OCI-LY1 (cell line): ENCODE results near the gene PLXDC1.

Experiments used
- EZH2 ChIP-seq: fragments of 200-600 bp; sonication (generic), shearing (Covaris generic); IDR thresholded peaks from 2 replicates; pipeline ENCODE4 v1.8.0; 2017; ENCODE audit warnings: borderline replicate concordance, mixed run types, mild to moderate bottlenecking, antibody characterized with exemption, low read length, moderate library complexity, mixed read lengths
- TF ChIP-seq, protein P1 (sequence below): fragments of 200-600 bp; sonication (generic), shearing (Covaris generic); IDR thresholded peaks from 2 replicates; pipeline ENCODE4 v1.5.1; 2017; ENCODE audit warnings: mild to moderate bottlenecking, antibody characterized with exemption, low read length, moderate library complexity, mixed read lengths

DNA sequence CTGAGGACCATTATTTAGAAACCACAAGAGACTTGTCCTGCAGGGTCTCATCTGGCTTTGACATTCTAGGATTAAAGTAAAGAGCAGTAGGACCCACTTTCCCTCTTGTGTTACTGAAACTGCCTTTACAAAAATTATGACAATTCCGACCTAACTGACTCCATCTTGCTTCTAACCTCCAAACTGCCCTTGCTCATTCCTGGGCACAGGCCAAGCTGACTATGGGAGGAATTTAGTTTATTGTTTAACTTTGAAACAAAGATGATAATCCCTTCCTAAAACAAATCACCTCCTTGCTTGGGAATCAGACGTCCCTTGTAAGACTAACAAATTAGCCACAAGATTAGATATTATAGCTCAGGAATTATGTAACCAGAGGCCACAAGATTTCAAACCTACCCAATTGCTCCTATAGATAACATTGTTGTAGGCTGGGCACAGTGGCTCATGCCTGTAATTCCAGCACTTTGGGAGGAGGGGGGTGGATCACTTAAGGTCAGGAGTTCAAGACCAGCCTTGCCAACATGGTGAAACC is 97.3 kb downstream of the PLXDC1 start:
- TF ChIP-seq, protein P1, sequence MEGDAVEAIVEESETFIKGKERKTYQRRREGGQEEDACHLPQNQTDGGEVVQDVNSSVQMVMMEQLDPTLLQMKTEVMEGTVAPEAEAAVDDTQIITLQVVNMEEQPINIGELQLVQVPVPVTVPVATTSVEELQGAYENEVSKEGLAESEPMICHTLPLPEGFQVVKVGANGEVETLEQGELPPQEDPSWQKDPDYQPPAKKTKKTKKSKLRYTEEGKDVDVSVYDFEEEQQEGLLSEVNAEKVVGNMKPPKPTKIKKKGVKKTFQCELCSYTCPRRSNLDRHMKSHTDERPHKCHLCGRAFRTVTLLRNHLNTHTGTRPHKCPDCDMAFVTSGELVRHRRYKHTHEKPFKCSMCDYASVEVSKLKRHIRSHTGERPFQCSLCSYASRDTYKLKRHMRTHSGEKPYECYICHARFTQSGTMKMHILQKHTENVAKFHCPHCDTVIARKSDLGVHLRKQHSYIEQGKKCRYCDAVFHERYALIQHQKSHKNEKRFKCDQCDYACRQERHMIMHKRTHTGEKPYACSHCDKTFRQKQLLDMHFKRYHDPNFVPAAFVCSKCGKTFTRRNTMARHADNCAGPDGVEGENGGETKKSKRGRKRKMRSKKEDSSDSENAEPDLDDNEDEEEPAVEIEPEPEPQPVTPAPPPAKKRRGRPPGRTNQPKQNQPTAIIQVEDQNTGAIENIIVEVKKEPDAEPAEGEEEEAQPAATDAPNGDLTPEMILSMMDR = no peak
- no peak for TF ChIP-seq EZH2
